Adrenal gland (tissue), 12 donors: ENCODE measurements around the gene SLC38A5. TPM values are rescaled to one million over a fixed set of nuclear protein-coding genes. Genes with fewer than 3 reads are reported as not detected.

Experiments used
- DNase-seq, 7 donors: peaks; one replicate each; pipeline ENCODE4 v3.0.0-alpha.2; 2019 to 2020
- H3K27ac ChIP-seq, 5 donors: fragments of 200-600 bp; sonication (generic) in 4 of 5; 1 replicate in 3 of 5; 2 replicates in 2 of 5; pipeline versions ENCODE4 v1.5.1 to v1.8.0; 2016 to 2020; ENCODE audit warnings: mild to moderate bottlenecking in 1 of 5
- H3K27me3 ChIP-seq: fragments of 200-600 bp; 2 replicates; pipeline ENCODE4 v1.8.0; 2021
- H3K36me3 ChIP-seq, 2 donors: fragments of 200-600 bp; replicated peaks in 1 of 2; 1 replicate in 1 of 2; 2 replicates in 1 of 2; pipeline versions ENCODE4 v1.5.1 to v1.8.0; 2018 to 2022
- H3K4me1 ChIP-seq, 2 donors: fragments of 200-600 bp; replicated peaks in 1 of 2; 1 replicate in 1 of 2; 2 replicates in 1 of 2; pipeline versions ENCODE4 v1.5.1 to v1.8.0; 2018 to 2021
- H3K4me3 ChIP-seq, 4 donors: fragments of 200-600 bp; sonication (generic) in 3 of 4; one replicate each; pipeline ENCODE4 v1.5.1; 2016 to 2018
- H3K9me3 ChIP-seq, 3 donors: fragments of 200-600 bp; sonication (generic) in 1 of 3; replicated peaks in 1 of 3; 1 replicate in 2 of 3; 2 replicates in 1 of 3; pipeline versions ENCODE4 v1.5.1 to v1.8.0; 2016 to 2021
- POLR2A ChIP-seq, 2 donors: fragments of 450-650 bp; IDR thresholded peaks; one replicate each; pipeline ENCODE4 v1.6.1; 2017; ENCODE audit warnings: antibody characterized with exemption in 2 of 2, mild to moderate bottlenecking in 2 of 2, moderate library complexity in 1 of 2
- WGBS, 4 donors: extraction: QIAGEN DNeasy Blood & Tissue Kit in 2 of 4; methylation state at CpG; one replicate each; pipeline versions ENCODE4 v1.1.5 to v1.1.7; 2013 to 2017; 5-methylcytosine and 5-hydroxymethylcytosine counted together
- intact Hi-C, 2 donors: fragments of 100-400 bp; cut with DNase I; formaldehyde crosslinking; loops; one replicate each; pipeline versions ENCODE4 v1.14.1 to v1.15.0; 2022 to 2023
- polyA plus RNA-seq, 3 donors: library from polyadenylated mRNA; stranded (reverse); fragments of 200-250 nt in 2 of 3; fragments of 350-450 nt in 1 of 3; fragmentation: Illumina TruSeq in 1 of 3; extraction: RNeasy Lipid Tissue Mini Kit (QIAGEN cat#74804) in 1 of 3; gene quantifications; one replicate each; pipeline ENCODE4 v1.2.3, GENCODE V29; 2013 to 2014
- total RNA-seq, 9 donors: library from RNA; depleted of rRNA in 4 of 9; stranded (reverse); fragments of >200 nt in 4 of 9; fragments of 120-200 nt in 1 of 9; fragmentation: NEBNext Ultra II Directional in 1 of 9; extraction: Animal tissue kit (Norgen Biotek cat#: 25700) in 1 of 9; gene quantifications; one replicate each; pipeline versions ENCODE4 v1.1.0 to v1.2.4, GENCODE V29; 2013 to 2023
- TF ChIP-seq, protein P1 (sequence below), 6 experiments: fragments of 450-650 bp in 4 of 6; fragments of 200-600 bp in 2 of 6; sonication (generic) in 1 of 6; IDR thresholded peaks; 1 replicate in 5 of 6; 2 replicates in 1 of 6; pipeline versions ENCODE4 v1.5.1 to v1.8.0; 2016 to 2021; ENCODE audit warnings: antibody characterized with exemption in 6 of 6, mild to moderate bottlenecking in 2 of 6, moderate library complexity in 1 of 6
- donor health status: healthy with polysubstance abuse.
- donor health status: Bipolar disorder and iron deficiency.
- donor health status: DM: yes; HTN: yes; CAD: no.
- donor health status: DM: no; HTN: no; CAD: no.
- donor health status: DM: no; HTN: no; CAD: no.
- donor health status: DM: yes; HTN: yes; CAD: no.

The SLC38A5 gene
- total and polyA plus RNA-seq, 12 donors, result 0.11 to 6.6 (median 4.6) TPM

GRCh38 chrX:48492293-48492910 lies 22.3 kb upstream of the SLC38A5 start:
- 51 to 71% (median 67%) methylated on average over 6 to 7 of the region's 7 CpGs for WGBS, 4 donors
- intact Hi-C loops, result loop anchor here in 1 of 2 donors (10.0 kb wide), 1 partner anchor 408 kb away; no protein-coding TSS in a partner anchor

DNA sequence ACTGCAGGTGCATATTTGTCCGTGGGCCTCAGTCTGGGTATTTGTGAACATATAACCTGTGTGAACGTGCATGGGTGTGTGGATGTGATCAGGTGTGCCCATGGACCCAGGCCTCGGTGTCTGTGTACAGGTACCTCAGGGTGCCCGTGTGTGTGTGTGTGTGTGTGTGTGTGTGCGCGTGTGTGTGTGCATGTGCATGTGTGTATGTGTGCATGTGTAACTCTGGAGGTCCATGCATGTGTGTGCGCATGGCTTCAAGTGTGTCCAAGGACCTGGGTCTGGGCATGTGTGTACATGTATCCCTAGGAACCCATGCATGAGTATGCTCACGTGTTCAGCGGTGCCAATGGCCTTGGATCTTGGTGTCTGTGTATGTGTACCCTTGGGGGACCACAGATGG lies 21.7 kb upstream of the SLC38A5 start:
- Histone ChIP-seq H3K27ac (no peak overlapping the region), H3K27me3 (no peaks in the 10 kb centered on the region), H3K36me3 (no peaks in the 10 kb centered on the region), H3K4me3 (no peak overlapping the region), H3K9me3 (no peaks in the 10 kb centered on the region), H3K4me1 (no peaks in the 10 kb centered on the region)
- WGBS, 4 donors, result 80 to 91% (median 84%) methylated on average over 1 to 9 of the region's 9 CpGs
- TF ChIP-seq POLR2A (IDR thresholded peaks at IDR 0.05), result no peak
- TF ChIP-seq, protein P1, sequence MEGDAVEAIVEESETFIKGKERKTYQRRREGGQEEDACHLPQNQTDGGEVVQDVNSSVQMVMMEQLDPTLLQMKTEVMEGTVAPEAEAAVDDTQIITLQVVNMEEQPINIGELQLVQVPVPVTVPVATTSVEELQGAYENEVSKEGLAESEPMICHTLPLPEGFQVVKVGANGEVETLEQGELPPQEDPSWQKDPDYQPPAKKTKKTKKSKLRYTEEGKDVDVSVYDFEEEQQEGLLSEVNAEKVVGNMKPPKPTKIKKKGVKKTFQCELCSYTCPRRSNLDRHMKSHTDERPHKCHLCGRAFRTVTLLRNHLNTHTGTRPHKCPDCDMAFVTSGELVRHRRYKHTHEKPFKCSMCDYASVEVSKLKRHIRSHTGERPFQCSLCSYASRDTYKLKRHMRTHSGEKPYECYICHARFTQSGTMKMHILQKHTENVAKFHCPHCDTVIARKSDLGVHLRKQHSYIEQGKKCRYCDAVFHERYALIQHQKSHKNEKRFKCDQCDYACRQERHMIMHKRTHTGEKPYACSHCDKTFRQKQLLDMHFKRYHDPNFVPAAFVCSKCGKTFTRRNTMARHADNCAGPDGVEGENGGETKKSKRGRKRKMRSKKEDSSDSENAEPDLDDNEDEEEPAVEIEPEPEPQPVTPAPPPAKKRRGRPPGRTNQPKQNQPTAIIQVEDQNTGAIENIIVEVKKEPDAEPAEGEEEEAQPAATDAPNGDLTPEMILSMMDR (IDR thresholded peaks at IDR 0.05), result no peak
- intact Hi-C loops, result loop anchor here in 1 of 2 donors (10.0 kb wide), 1 partner anchor 407 kb away; no protein-coding TSS in a partner anchor
- no peak for DNase-seq

More at GRCh38 chrX:48492293-48492910, 22.3 kb upstream of the SLC38A5 start:
- TF ChIP-seq POLR2A (IDR thresholded peaks at IDR 0.05), result no peak
- TF ChIP-seq, protein P1 (IDR thresholded peaks at IDR 0.05), result no peak
- no peak overlapping the region for H3K4me3 ChIP-seq
- peak overlapping the region in 1 of 5 donors; percentile 3 for H3K27ac ChIP-seq
- DNase-seq, result peak in 1 of 7 donors; percentile 11
- H3K36me3 ChIP-seq, result no peaks in the 10 kb centered on the region
- H3K27me3 ChIP-seq, result no peaks in the 10 kb centered on the region
- H3K9me3 ChIP-seq, result no peaks in the 10 kb centered on the region
- no peaks in the 10 kb centered on the region for H3K4me1 ChIP-seq

GRCh38 chrX:48490661-48491060 lies 20.6 kb upstream of the SLC38A5 start:
- H3K27me3 ChIP-seq, result no peaks in the 10 kb centered on the region
- no peaks in the 10 kb centered on the region for H3K9me3 ChIP-seq
- no peak overlapping the region for H3K4me3 ChIP-seq
- H3K36me3 ChIP-seq, result no peaks in the 10 kb centered on the region
- intact Hi-C loops, result loop anchor here in 1 of 2 donors (10.0 kb wide), 1 partner anchor 406 kb away; no protein-coding TSS in a partner anchor
- DNase-seq, result no peak
- WGBS, 4 donors, result 55 to 80% (median 64%) methylated on average over 1 to 8 of the region's 8 CpGs
- H3K27ac ChIP-seq, result no peak overlapping the region
- H3K4me1 ChIP-seq, result no peaks in the 10 kb centered on the region
- TF ChIP-seq POLR2A (IDR thresholded peaks at IDR 0.05), result no peak
- TF ChIP-seq, protein P1 (IDR thresholded peaks at IDR 0.05), result no peak

GRCh38 chrX:48489892-48490291 lies 19.8 kb upstream of the SLC38A5 start:
- no peak for DNase-seq
- no peak overlapping the region for H3K4me3 ChIP-seq
- WGBS, 4 donors, result 87 to 100% (median 92%) methylated on average over 1 to 2 of the region's 2 CpGs

More at GRCh38 chrX:48489892-48490291, 19.8 kb upstream of the SLC38A5 start:
- no peaks in the 10 kb centered on the region for H3K9me3 ChIP-seq
- no peak overlapping the region for H3K27ac ChIP-seq
- H3K36me3 ChIP-seq, result no peaks in the 10 kb centered on the region
- TF ChIP-seq, protein P1 (IDR thresholded peaks at IDR 0.05), result no peak
- no peak for TF ChIP-seq POLR2A (IDR thresholded peaks at IDR 0.05)
- intact Hi-C loops, result loop anchor here in 1 of 2 donors (10.0 kb wide), 1 partner anchor 405 kb away; no protein-coding TSS in a partner anchor
- no peaks in the 10 kb centered on the region for H3K27me3 ChIP-seq
- no peaks in the 10 kb centered on the region for H3K4me1 ChIP-seq
